Measurements from ENCODE around the gene FOXC2.
A peak's percentile ranks its signal among the peaks of the same experiment; 100 is the strongest.

The FOXC2 gene

DNA sequence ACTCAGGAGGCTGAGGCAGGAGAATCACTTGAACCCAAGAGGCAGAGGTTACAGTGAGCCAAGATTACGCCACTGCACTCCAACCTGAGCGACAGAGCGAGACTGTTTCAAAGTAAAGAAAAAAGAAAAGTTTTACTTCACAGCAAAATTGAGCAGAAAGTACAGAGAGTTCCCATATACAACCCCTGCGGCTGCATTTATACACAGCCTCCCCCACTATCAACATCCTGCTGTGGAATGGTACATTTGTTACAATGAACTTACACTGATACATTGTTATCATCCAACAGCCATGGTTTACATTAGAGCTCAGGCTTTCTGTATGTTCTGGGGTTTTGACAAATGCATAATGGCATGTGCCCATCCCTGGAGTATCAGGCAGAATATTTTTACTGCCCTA is 9.0 kb upstream of the FOXC2 start:
- no peak for DNase-seq

- DNase-seq, result no peak
Measured at GRCh38 chr16:86558355-86559193, 8.1 kb upstream of the FOXC2 start.

- DNase-seq, result no peak
Measured at GRCh38 chr16:86559802-86560305, 6.8 kb upstream of the FOXC2 start.

DNA sequence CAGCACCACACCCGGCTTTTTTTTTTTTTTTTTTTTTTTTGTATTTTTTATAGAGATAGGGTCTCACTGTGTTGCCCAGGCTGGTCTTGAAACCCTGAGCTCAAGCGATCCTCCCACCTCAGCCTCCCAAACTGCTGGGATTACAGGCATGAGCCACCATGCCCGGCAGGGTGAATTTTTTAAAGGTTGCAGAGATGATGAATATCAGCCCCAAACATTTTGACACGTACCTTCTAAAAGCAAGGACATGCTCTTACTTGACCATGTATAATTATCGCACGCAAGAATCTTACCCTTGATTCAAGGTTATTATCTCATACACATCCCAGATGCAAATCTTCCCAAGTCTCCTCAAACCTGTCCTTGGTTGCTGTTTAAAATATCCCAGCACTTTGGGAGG is 4.3 kb upstream of the FOXC2 start:
- DNase-seq, result no peak

- peak; percentile 63 to 84 (median 79) for DNase-seq
Measured at GRCh38 chr16:86563469-86564345, 2.9 kb upstream of the FOXC2 start.

DNA sequence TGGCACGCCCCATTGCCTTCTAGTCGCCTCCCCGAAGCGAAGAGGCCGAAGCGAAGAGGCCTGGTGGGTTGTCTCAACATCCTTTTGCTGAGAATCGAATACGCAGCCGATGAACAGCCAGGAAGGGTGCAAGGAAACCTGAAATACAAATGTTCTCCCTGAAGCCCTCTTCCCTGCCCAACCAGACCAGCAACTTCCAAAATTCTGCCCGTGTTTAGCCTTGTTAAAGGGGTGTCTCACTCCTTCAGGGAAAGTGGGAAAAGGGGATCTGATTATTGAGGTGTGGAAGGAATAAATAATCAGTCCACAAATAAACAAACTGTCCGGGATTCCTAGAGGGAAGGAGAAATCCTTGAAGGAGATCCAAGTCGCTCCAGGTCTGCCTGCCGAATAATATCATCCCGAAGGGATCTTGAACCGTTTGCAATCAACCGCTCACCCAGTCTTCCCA is 1.4 kb upstream of the FOXC2 start:
- DNase-seq, result no peak

DNA sequence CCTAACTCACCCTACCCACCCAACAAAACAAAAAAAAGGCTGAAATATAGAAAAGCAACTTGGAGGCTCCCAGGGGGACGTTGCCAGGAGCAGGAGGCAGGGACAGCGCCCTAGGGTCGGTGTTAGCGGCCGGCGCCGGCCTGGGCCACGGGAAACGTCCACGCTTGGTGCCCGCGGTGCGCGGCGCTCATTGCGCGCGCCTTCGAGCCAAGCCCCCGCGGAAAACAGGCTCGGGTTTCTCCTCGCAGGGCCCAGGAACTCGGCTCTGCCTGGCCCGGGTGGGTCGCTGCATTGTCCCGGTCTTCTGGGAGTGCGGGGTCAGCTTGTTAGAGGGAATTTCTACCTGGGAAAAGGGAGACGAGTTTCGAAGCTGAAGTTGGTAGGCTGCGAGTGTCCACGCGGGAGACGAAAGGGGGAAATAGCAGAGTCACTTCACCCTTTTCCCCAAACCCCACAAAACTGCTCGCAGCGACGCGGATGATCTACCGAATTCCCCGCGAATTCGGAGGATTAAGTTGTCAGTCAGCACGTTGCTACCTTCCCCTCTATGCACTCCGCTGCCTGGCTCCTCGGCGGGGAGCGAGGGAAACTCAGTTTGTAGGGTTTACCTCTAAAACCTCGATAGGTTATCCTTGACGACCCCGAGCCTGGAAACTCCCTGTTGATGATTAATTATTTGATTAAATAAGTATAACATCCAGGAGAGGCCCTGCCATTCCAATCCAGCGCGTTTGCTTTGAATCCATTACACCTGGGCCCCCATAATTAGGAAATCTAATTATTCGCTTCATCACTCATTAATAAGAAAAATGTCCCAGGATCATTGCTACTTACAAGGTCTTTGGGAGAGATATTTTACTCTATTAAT is 751 bp upstream of the FOXC2 start:
- no peak for DNase-seq

DNA sequence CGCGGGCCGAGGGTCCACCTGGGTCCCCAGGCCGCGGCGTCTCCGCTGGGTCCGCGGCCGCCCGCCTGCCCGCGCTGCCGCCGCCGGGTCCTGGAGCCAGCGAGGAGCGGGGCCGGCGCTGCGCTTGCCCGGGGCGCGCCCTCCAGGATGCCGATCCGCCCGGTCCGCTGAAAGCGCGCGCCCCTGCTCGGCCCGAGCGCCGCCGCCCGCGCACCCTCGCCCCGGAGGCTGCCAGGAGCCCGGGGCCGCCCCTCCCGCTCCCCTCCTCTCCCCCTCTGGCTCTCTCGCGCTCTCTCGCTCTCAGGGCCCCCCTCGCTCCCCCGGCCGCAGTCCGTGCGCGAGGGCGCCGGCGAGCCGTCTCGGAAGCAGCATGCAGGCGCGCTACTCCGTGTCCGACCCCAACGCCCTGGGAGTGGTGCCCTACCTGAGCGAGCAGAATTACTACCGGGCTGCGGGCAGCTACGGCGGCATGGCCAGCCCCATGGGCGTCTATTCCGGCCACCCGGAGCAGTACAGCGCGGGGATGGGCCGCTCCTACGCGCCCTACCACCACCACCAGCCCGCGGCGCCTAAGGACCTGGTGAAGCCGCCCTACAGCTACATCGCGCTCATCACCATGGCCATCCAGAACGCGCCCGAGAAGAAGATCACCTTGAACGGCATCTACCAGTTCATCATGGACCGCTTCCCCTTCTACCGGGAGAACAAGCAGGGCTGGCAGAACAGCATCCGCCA is 504 bp downstream of the FOXC2 start:
- DNase-seq, result peak in 1 of 5 experiments; percentile 37

DNA sequence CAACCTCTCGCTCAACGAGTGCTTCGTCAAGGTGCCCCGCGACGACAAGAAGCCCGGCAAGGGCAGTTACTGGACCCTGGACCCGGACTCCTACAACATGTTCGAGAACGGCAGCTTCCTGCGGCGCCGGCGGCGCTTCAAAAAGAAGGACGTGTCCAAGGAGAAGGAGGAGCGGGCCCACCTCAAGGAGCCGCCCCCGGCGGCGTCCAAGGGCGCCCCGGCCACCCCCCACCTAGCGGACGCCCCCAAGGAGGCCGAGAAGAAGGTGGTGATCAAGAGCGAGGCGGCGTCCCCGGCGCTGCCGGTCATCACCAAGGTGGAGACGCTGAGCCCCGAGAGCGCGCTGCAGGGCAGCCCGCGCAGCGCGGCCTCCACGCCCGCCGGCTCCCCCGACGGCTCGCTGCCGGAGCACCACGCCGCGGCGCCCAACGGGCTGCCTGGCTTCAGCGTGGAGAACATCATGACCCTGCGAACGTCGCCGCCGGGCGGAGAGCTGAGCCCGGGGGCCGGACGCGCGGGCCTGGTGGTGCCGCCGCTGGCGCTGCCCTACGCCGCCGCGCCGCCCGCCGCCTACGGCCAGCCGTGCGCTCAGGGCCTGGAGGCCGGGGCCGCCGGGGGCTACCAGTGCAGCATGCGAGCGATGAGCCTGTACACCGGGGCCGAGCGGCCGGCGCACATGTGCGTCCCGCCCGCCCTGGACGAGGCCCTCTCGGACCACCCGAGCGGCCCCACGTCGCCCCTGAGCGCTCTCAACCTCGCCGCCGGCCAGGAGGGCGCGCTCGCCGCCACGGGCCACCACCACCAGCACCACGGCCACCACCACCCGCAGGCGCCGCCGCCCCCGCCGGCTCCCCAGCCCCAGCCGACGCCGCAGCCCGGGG is 1.3 kb downstream of the FOXC2 start:
- no peak for DNase-seq

DNA sequence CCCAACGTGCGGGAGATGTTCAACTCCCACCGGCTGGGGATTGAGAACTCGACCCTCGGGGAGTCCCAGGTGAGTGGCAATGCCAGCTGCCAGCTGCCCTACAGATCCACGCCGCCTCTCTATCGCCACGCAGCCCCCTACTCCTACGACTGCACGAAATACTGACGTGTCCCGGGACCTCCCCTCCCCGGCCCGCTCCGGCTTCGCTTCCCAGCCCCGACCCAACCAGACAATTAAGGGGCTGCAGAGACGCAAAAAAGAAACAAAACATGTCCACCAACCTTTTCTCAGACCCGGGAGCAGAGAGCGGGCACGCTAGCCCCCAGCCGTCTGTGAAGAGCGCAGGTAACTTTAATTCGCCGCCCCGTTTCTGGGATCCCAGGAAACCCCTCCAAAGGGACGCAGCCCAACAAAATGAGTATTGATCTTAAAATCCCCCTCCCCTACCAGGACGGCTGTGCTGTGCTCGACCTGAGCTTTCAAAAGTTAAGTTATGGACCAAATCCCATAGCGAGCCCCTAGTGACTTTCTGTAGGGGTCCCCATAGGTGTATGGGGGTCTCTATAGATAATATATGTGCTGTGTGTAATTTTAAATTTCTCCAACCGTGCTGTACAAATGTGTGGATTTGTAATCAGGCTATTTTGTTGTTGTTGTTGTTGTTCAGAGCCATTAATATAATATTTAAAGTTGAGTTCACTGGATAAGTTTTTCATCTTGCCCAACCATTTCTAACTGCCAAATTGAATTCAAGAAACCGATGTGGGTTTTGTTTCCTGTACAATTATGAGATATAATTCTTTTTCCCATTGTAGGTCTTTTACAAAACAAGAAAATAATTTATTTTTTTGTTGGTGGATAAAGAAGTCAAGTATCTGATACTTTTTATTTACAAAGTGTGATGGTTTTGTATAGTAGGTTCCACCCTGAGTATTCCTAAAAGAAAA is 2.3 kb downstream of the FOXC2 start:
- no peak for DNase-seq

DNA sequence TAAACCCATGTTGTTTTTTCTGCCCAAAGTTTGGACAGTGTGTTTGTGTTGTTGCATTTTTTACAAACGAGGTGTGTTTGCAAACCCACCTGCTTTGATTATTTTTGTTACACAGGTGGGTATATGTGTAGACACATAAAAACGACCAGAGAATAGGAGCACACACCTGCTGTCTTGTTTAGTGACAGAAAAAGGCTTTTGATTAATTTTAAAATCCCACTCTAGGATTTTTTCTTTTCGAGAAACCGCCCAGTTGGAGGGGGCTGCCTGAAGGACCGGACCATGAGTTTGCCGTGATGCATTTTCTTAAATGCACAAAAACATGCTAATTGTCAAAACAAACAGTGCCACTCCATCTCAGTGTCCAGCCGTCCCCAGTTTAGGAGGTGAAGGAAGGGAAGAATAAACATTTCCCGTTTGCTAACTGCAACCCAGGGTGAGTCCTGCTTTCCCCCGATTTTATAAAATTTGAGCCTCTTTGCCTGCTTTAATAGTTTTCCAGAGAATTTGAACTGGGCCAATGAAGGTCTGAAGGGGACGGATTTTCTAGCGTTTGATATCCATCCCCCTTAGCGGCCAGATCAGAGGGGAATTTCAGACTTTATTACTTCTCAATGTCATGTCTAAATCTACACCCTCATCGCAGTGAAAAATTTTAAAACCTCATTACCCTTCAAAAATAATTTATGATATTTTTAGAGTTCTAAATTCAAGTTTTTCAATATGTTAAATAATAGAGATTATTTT is 3.2 kb downstream of the FOXC2 start:
- no peak for DNase-seq

DNA sequence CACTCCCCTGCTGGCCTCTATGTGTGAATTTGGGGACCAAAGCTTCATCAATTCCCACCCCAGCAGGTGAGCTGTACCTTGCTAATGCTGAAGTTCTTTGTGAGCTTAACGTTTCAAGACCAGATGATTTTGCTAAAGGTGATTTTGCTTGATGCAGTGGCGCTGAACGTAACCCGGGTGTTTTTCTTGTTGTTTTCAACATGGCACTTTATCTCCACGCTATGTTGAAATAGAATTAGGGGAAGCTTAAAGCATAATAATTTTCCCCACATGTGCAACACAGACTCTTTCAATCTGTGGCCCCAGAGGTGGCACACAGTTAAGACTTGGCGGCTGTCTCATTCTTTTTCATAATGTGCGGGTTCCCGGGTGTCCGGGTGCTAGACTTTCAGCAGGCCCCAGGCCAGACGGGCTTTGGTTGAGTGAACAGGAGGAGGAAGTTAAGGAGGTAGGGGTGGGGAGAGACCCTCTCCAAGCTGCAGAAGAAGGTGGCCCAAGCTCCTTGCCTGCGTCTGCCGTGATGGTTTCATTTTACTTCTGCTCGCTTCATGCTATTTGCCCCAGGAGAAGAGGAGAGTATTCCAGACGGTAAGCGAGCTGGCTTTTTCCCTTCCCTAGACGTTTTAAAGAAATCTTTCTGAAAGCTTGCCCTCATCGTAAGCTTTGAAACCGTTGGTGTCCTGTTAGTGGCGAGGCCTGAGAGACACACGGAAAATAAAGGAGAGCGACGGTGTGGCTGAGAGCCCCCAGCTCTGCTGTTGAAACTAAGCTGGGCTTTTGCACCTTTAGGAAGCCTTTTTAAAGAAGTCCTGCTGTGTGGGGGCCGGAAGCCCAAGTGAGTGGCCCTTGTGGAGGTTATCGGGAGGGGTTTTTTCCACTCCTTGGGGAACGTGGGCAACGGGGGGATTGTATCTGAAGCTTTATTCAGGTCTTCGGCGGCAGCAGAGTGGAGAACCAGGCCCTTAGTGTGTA is 4.2 kb downstream of the FOXC2 start:
- DNase-seq, result no peak

DNA sequence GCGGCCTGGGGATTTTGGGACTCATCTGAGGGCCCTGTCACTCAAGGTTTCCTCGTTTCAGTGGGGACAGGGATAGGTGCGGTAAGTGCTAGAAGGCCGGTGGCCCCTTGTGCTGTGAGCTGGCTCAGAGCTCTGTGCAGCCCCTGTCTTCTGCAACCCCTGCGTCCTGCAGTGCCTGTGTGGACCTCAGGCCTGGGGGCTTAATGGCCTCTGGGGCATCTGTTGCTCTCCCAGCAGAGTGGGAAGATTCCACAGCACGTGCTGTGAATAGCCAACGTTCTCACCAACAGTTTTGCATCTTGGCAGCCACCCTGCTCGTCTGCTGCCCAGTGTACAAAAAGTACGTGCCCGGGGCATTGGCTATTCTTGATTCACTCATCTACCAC is 4.9 kb downstream of the FOXC2 start:
- DNase-seq, result no peak

DNA sequence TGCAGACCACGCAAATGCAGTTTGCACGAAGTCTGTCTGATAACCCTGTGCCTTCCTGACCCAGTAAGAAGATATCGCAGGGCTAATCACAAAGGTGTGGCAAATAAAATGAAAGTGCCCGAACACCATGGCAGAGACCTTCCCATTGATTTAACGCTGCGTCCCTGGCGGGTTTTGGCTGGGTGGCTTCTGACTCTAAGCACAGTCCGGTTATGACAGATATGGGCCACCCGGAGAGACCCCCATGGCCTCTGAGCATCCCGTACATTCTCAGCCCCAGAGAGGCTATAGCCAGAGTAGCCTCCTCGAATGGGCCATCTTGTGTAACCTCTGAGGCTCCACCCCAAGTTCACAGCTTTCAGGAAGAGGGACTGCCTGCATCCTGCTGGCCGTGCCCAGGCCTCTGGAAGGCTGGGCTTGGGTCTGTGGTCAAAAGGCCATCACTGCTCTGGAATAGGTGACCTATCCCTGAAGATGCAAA is 5.5 kb downstream of the FOXC2 start:
- no peak for DNase-seq

DNA sequence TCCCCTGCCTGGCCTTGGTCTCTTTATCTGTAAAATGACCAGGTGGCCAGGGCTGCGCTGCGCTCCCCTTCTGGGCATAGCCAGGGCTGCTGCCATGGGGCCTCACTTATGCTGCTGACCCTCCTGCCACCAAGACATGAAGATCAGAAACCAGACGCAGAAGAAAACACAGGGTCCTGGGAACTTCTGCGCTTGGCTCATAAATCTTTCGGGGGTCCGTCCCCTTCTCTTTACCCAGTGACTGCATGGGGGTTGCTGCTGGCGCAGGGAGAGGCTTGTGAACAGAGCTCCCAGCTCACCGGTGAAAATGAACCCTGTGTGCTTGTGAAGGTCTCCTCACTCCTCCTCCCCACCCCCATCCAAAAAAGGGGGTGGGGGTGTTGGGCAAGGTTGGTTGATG is 6.0 kb downstream of the FOXC2 start:
- no peak for DNase-seq

- no peak for DNase-seq
Measured at GRCh38 chr16:86573215-86573614, 6.6 kb downstream of the FOXC2 start.

All from T-helper 2 cell (primary cell).